Ovary (tissue), 9 donors: Measurements from ENCODE around the gene DIP2C. TPM values are rescaled to one million over a fixed set of nuclear protein-coding genes. Genes with fewer than 3 reads are reported as not detected.

Experiments used
- DNase-seq, 5 donors: peaks; one replicate each; pipeline ENCODE4 v3.0.0-alpha.2; 2019 to 2020
- H3K27ac ChIP-seq, 2 donors: fragments of 200-600 bp; one replicate each; pipeline versions ENCODE4 v1.5.1 to v1.8.0; 2019 to 2022
- H3K27me3 ChIP-seq: fragments of 200-600 bp; one replicate; pipeline ENCODE4 v1.8.0; 2022
- H3K36me3 ChIP-seq: fragments of 200-600 bp; sonication (generic); one replicate; pipeline ENCODE4 v1.5.1; 2019
- H3K4me1 ChIP-seq: one replicate; pipeline ENCODE4 v1.8.1; 2013; ENCODE audit warnings: mild to moderate bottlenecking, moderate library complexity; ENCODE audit not compliant: insufficient read depth
- H3K4me3 ChIP-seq: fragments of 200-600 bp; sonication (generic); one replicate; pipeline ENCODE4 v1.5.1; 2017
- H3K9me3 ChIP-seq, 2 donors: fragments of 200-600 bp in 1 of 2; sonication (generic) in 1 of 2; one replicate each; pipeline versions ENCODE4 v1.5.1 to v1.8.1; 2013 to 2019; ENCODE audit warnings: mild to moderate bottlenecking in 1 of 2, moderate library complexity in 1 of 2
- EP300 ChIP-seq: sonication (generic); formaldehyde crosslinking; IDR thresholded peaks from one replicate; pipeline ENCODE4 v1.6.1; 2017; ENCODE audit warnings: antibody characterized with exemption
- POLR2A ChIP-seq: fragments of 450-650 bp; IDR thresholded peaks from one replicate; pipeline ENCODE4 v1.6.1; 2017; ENCODE audit warnings: antibody characterized with exemption, mild to moderate bottlenecking, moderate library complexity
- WGBS, 3 donors: extraction: QIAGEN DNeasy Blood & Tissue Kit in 1 of 3; methylation state at CpG; one replicate each; pipeline versions ENCODE4 v1.1.5 to v1.1.7; 2013 to 2017; 5-methylcytosine and 5-hydroxymethylcytosine counted together
- intact Hi-C, 4 donors: fragments of 100-400 bp; cut with DNase I; formaldehyde crosslinking; loops; one replicate each; pipeline versions ENCODE4 v1.11.0 to v1.15.1; 2022 to 2023
- polyA plus RNA-seq, 2 donors: library from polyadenylated mRNA; stranded (reverse); fragments of 200-250 nt in 1 of 2; fragments of 350-450 nt in 1 of 2; fragmentation: Illumina TruSeq in 1 of 2; extraction: RNeasy Lipid Tissue Mini Kit (QIAGEN cat#74804) in 1 of 2; gene quantifications; one replicate each; pipeline ENCODE4 v1.2.3, GENCODE V29; 2013 to 2014
- total RNA-seq, 7 donors: library from RNA; depleted of rRNA in 2 of 7; stranded (reverse); fragments of >200 nt in 2 of 7; fragmentation: NEBNext Ultra II Directional in 3 of 7; extraction: Animal tissue kit (Norgen Biotek cat#: 25700) in 3 of 7; gene quantifications; one replicate each; pipeline versions ENCODE4 v1.1.0 to v1.2.4, GENCODE V29; 2016 to 2023
- TF ChIP-seq, protein P1 (sequence below), 3 donors: fragments of 450-650 bp in 2 of 3; fragments of 200-600 bp in 1 of 3; IDR thresholded peaks; one replicate each; pipeline versions ENCODE4 v1.5.1 to v1.8.0; 2016 to 2022; ENCODE audit warnings: antibody characterized with exemption in 3 of 3, mild to moderate bottlenecking in 1 of 3
- donor health status: DM: no; HTN: no; CAD: no; lungs with moderate emphysema.
- donor health status: DM: no; HTN: no; CAD: no.
- donor health status: Bipolar disorder and iron deficiency.
- donor health status: DM: yes; HTN: yes; CAD: no.
- donor health status: DM: no; HTN: no; CAD: no.
- donor health status: DM: yes; HTN: yes; CAD: no.

Gene DIP2C
- total and polyA plus RNA-seq, 9 donors: 10.1 to 29.4 (median 22.2) TPM

DNA sequence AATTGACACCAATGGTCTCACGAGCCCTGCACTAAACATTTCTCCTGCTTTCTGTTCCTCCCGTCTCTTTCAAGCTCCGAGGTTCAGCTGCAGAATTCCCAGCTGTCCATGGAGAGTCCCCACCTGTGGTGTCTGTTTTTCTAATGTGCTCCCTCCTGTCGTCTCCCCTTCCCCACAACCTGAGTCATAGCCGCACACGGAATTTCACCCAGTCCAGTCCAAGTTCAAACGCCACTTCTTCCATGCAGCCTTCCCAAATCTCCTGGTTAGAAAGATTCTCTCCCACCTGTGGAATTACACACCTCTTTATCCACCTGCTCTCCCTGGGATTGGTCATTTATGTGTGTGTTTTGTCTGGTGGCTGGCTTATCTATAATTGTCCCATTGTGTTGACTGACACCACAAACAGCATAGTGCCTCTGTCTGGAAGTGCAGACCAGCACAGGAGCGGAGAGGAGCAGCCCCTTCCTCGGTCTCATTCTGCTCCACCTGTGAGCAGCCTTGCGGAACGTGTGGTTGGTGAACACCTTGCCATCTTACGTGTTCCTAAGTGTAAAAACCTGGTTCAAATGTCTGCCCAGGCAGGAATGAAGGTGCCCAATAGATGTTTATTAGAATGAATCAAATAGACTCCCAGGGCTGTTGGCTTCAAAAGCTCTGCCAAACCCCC, 3.3 kb upstream of the DIP2C start:
- DNase-seq: no peak
- Histone ChIP-seq H3K27ac (no peak overlapping the region), H3K36me3 (no peaks in the 10 kb centered on the region), H3K4me3 (no peak overlapping the region), H3K27me3 (no peaks in the 10 kb centered on the region), H3K4me1 (peaks cover 8% of the 10 kb centered on the region), H3K9me3 (no peaks in the 10 kb centered on the region)
- 85 to 89% (median 86%) methylated on average over 12 of the region's 12 CpGs for WGBS, 3 donors
- intact Hi-C loops: loop anchor here in 2 of 4 donors (5.0 kb wide), 2 partner anchors 181 to 239 kb away; partner anchors contain the start of gene LARP4B (in 1 of the 2)
- TF ChIP-seq, protein P1, sequence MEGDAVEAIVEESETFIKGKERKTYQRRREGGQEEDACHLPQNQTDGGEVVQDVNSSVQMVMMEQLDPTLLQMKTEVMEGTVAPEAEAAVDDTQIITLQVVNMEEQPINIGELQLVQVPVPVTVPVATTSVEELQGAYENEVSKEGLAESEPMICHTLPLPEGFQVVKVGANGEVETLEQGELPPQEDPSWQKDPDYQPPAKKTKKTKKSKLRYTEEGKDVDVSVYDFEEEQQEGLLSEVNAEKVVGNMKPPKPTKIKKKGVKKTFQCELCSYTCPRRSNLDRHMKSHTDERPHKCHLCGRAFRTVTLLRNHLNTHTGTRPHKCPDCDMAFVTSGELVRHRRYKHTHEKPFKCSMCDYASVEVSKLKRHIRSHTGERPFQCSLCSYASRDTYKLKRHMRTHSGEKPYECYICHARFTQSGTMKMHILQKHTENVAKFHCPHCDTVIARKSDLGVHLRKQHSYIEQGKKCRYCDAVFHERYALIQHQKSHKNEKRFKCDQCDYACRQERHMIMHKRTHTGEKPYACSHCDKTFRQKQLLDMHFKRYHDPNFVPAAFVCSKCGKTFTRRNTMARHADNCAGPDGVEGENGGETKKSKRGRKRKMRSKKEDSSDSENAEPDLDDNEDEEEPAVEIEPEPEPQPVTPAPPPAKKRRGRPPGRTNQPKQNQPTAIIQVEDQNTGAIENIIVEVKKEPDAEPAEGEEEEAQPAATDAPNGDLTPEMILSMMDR (IDR thresholded peaks at IDR 0.05): no peak
- no peak for TF ChIP-seq EP300
- no peak for TF ChIP-seq POLR2A

DNA sequence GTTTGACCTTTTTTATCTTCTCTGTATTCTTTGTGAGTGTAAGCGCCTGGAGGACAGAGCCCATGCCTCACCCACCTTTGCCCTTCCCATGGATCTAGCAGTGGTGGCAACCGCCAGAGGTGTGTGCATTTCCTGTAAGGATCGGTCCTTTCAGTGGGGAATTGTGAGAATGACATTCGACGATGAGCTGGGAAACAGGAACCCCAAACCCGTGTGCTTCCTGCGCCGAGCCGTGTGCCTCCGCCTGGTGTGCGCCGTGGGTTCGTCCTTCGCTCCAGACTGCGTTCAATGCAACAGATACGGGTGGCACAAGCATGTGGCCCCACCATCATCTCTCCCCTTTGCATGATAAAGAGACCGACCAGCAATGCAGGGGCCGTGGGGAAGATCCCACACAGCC, 1.7 kb upstream of the DIP2C start:
- no peaks in the 10 kb centered on the region for H3K36me3 ChIP-seq
- no peak for DNase-seq
- no peaks in the 10 kb centered on the region for H3K27me3 ChIP-seq
- no peak overlapping the region for H3K27ac ChIP-seq
- TF ChIP-seq, protein P1 (IDR thresholded peaks at IDR 0.05): no peak
- TF ChIP-seq EP300: no peak
- no peak for TF ChIP-seq POLR2A
- WGBS, 3 donors: 91 to 92% (median 91%) methylated on average over 18 of the region's 18 CpGs
- intact Hi-C loops: loop anchor here in 2 of 4 donors (5.0 kb wide), 2 partner anchors 179 to 241 kb away; partner anchors contain the start of gene LARP4B (in 1 of the 2)
- H3K4me3 ChIP-seq: no peak overlapping the region
- no peaks in the 10 kb centered on the region for H3K9me3 ChIP-seq
- H3K4me1 ChIP-seq: peaks cover 11% of the 10 kb centered on the region

DNA sequence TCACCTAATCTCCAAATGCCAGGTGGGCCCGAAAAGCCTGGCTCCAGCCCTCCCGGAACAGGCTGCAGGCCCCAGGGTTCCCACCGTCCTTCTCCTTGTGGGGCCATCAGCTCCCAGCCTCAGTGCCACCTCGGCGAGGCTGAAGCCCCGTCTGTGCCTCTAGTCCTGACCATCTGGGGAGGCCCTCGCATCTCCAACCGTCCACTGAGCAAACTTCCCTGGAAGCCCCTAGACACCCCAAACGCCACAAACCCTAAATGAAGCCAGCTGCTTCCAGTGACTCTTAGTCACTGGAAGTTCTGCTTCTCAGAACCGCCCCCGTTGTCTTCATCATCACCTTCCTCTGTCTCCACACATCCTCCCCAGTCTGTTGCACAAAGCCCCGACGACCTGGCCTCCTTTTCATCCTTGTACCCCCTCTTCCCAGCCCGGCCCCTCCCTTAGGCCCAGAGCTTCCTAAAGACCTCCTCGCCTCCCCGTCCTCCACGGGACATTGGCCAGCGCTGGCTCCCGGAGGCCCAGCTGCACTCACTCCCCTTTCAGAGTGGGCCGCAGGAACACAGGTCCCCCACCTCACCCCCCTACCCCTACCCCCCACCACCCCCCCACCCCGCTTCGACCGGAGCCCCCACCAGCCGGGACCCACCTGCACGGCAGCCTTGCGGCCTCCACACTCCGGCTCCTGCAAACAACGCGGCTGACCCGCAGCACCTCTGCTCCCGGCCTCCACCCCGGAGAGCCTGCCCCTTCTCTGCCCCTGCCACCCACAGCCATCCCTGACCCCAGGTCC, 1.1 kb upstream of the DIP2C start:
- H3K27ac ChIP-seq: peak overlapping the region; percentile 72 to 75
- no peaks in the 10 kb centered on the region for H3K27me3 ChIP-seq
- TF ChIP-seq POLR2A: no peak
- TF ChIP-seq, protein P1 (IDR thresholded peaks at IDR 0.05): no peak
- TF ChIP-seq EP300: no peak
- H3K4me3 ChIP-seq: peak overlapping the region; percentile 49
- H3K9me3 ChIP-seq: no peaks in the 10 kb centered on the region
- peaks cover 11% of the 10 kb centered on the region for H3K4me1 ChIP-seq
- WGBS, 3 donors: 48 to 60% (median 58%) methylated on average over 32 of the region's 32 CpGs
- intact Hi-C loops: loop anchor here in 2 of 4 donors (5.0 kb wide), 2 partner anchors 178 to 242 kb away; partner anchors contain the start of gene LARP4B (in 1 of the 2)
- no peaks in the 10 kb centered on the region for H3K36me3 ChIP-seq
- peak in 3 of 5 donors; percentile 35 to 47 (median 42) for DNase-seq

DNA sequence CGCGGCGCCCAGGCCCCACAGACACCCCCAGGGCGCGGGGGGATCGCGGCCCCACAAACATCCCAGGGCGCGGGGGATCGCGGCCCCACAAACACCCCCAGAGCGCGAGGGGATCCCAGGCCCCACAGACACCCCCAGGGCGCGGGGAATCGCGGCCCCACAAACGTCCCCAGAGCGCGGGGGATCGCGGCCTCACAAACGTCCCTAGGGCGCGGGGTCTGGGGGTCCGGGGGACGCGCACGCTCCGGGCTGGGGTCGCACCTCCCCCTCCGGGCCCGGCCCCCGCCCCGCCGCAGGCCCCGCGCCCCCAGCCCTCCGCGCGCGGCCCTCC, 382 bp downstream of the DIP2C start:
- DNase-seq: no peak
- Histone ChIP-seq H3K9me3 (no peaks in the 10 kb centered on the region), H3K4me1 (peaks cover 12% of the 10 kb centered on the region), H3K27me3 (no peaks in the 10 kb centered on the region), H3K36me3 (no peaks in the 10 kb centered on the region), H3K27ac (peak overlapping the region; percentile 66 to 87), H3K4me3 (peak overlapping the region; percentile 76)
- intact Hi-C loops: loop anchor here in 3 of 4 donors (10.0 kb wide), 3 partner anchors 154 to 366 kb away; partner anchors contain the start of gene WDR37 (in 1 of the 3)
- WGBS, 3 donors: 0 to 1% methylated on average over 24 to 41 of the region's 42 CpGs; no CpG with 5 or more reads in 1 of the 3 donors
- TF ChIP-seq, protein P1 (IDR thresholded peaks at IDR 0.05): no peak
